H1 (cell line): ENCODE data around the gene LDAH. TPM values are rescaled to one million over a fixed set of nuclear protein-coding genes. Genes with fewer than 3 reads are reported as not detected.

Experiments
- USF2 ChIP-seq: IDR thresholded peaks from 2 replicates; pipeline ENCODE4 v1.6.1; 2011; ENCODE audit warnings: low read length, improper control_type of control experiment
- polyA plus RNA-seq, 7 experiments: library from polyadenylated mRNA; depleted of rRNA in 3 of 7; stranded (reverse) in 5 of 7; unstranded in 2 of 7; fragments of >200 nt in 5 of 7; fragments of 200-250 nt in 2 of 7; gene quantifications; 1 replicate in 5 of 7; 2 replicates in 1 of 7; 4 replicates in 1 of 7; pipeline versions ENCODE4 v1.2.1 to v1.2.3, GENCODE V29; 2011 to 2013; ENCODE audit warnings: missing spikeins in 2 of 7, mixed read lengths in 2 of 7
- total RNA-seq: library from RNA; stranded (reverse); fragmentation: NEBNext Ultra II Directional; extraction: Animal tissue kit (Norgen Biotek cat#: 25700); gene quantifications from 2 replicates; pipeline ENCODE4 v1.2.1, GENCODE V29; 2021

The LDAH gene
- total and polyA plus RNA-seq, 2 of the 8 experiments (the other 6 are each of a cell fraction or from before 2014, with no cell fraction given): 10.9 to 26.3 TPM

- TF ChIP-seq USF2: no peak
- TF ChIP-seq, all 59 proteins: peak for 0
These were observed 151.2 kb downstream of the LDAH start (continued) for GRCh38 chr2:20671736-20672080.
